Caco-2 (cell line): Measurements from ENCODE around the gene ARIH1. TPM values are rescaled to one million over a fixed set of nuclear protein-coding genes. Genes with fewer than 3 reads are reported as not detected.
"Not testable (repeated sequence)": the region's sequence is repeated elsewhere in the genome, so short reads cannot be mapped to it uniquely, and the experiment has no call there.

Source experiments
- BruUV-seq: library from RNA; stranded (reverse); fragments of 400-500 nt; replicated peaks from 2 replicates; lab custom pipeline; 2021; lab: Mats Ljungman, UMichigan
- CTCF ChIA-PET: fragments of 300-600 bp; sonication (Branson Sonifier 250); formaldehyde crosslinking; loops from one replicate; lab custom pipeline; 2022; ENCODE audit warnings: antibody characterized with exemption; lab: Charles Lee
- POLR2A ChIA-PET: fragments of 300-600 bp; sonication (Branson Sonifier 250); formaldehyde crosslinking; loops from one replicate; lab custom pipeline; 2022; ENCODE audit warnings: antibody characterized with exemption; lab: Charles Lee
- DNase-seq, 2 experiments: peaks; one replicate each; pipeline versions ENCODE4 v3.0.0 to v3.0.0-alpha.2; 2020 to 2022
- H3K27me3 ChIP-seq: replicated peaks from 2 replicates; pipeline ENCODE4 v1.6.0; 2011; ENCODE audit warnings: low read length; ENCODE audit not compliant: control insufficient read depth, insufficient read depth
- H3K36me3 ChIP-seq: 2 replicates; pipeline ENCODE4 v1.5.1; 2011; ENCODE audit warnings: low read length; ENCODE audit not compliant: control insufficient read depth, insufficient read depth
- H3K4me1 ChIP-seq: fragments of 250-450 bp; sonication (Bioruptor Pico); 2 replicates; pipeline ENCODE4 v1.5.1; 2020; ENCODE audit warnings: mild to moderate bottlenecking
- H3K4me3 ChIP-seq: 2 replicates; pipeline ENCODE4 v1.5.1; 2011; ENCODE audit warnings: low read depth, mild to moderate bottlenecking, control low read depth, low read length
- H3K9me3 ChIP-seq: fragments of 250-450 bp; sonication (Bioruptor Pico); 2 replicates; pipeline ENCODE4 v1.5.1; 2020; ENCODE audit warnings: mild to moderate bottlenecking, moderate library complexity
- H3K27ac Mint-ChIP-seq: one replicate; pipeline ENCODE4 v1.8.0; 2022; ENCODE audit warnings: mixed read lengths; ENCODE audit not compliant: unreplicated experiment
- H3K27me3 Mint-ChIP-seq: one replicate; pipeline ENCODE4 v1.8.0; 2022; ENCODE audit warnings: mixed read lengths; ENCODE audit not compliant: insufficient read depth, unreplicated experiment
- H3K36me3 Mint-ChIP-seq: one replicate; pipeline ENCODE4 v1.8.0; 2022; ENCODE audit warnings: mild to moderate bottlenecking, mixed read lengths; ENCODE audit not compliant: insufficient read depth, unreplicated experiment
- H3K4me1 Mint-ChIP-seq: one replicate; pipeline ENCODE4 v1.8.0; 2022; ENCODE audit warnings: low read depth, mixed read lengths; ENCODE audit not compliant: unreplicated experiment
- H3K4me3 Mint-ChIP-seq: one replicate; pipeline ENCODE4 v1.8.0; 2022; ENCODE audit warnings: mild to moderate bottlenecking, moderate library complexity, mixed read lengths; ENCODE audit not compliant: unreplicated experiment
- H3K9me3 Mint-ChIP-seq: one replicate; pipeline ENCODE4 v1.8.0; 2022; ENCODE audit warnings: mixed read lengths; ENCODE audit not compliant: unreplicated experiment
- intact Hi-C: fragments of 100-400 bp; cut with micrococcal nuclease; formaldehyde crosslinking; loops from one replicate; pipeline ENCODE4 v1.10.0; 2022; ENCODE audit not compliant: unreplicated experiment
- total RNA-seq: library from RNA; stranded (reverse); gene quantifications from 2 replicates; pipeline ENCODE4 v1.2.3, GENCODE V29; 2022

The ARIH1 gene
- total RNA-seq, 1 experiment from 2014 or later: 126 TPM

DNA sequence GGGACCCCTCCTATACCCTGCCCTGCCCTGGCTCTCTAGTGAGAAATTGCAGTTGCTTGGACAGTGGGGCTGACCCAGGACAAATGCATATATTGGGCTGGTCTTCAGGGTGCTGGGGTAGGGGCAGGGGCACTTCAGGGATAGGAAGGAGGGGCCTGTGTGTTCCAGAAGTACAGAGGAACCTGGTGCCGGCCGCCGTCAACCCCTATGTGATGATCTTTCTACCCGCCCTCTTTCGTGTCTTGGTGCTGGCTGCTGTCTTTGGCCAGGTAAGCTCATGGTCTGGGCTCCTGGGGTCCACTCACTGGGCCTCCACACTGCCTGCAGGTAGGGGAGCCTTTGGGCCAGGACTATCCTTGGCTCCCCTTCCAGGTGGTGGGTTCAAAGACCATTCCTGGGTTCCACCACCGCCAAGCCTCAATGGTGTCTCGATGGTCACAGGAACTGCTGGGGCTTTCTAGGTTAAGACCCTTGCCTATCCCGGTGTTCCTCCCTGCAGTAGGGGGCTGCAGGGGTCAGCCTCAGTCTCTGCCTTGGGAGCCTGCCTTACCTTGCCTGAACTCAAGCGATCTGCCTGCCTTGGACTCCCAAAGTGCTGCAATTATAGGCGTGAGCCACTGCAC, 174.6 kb downstream of the ARIH1 start:
- H3K9me3 ChIP-seq, intact Hi-C loops, H3K27me3 Mint-ChIP-seq, H3K27ac Mint-ChIP-seq, BruUV-seq, POLR2A ChIA-PET, H3K36me3 ChIP-seq, H3K4me1 ChIP-seq, H3K27me3 ChIP-seq, DNase-seq, CTCF ChIA-PET, H3K4me1 Mint-ChIP-seq, H3K36me3 Mint-ChIP-seq, H3K9me3 Mint-ChIP-seq, H3K4me3 ChIP-seq, H3K4me3 Mint-ChIP-seq: not testable (repeated sequence)

Other genes starting within 250 kb of the ARIH1 start
- 733 and 791 TPM in 2 replicates for gene PKM, start 243.1 kb upstream of the ARIH1 start, total RNA-seq
- 62.2 and 64.6 TPM in 2 replicates for gene PARP6, start 201.8 kb upstream of the ARIH1 start, total RNA-seq
- not detected in 2 replicates for gene CELF6, start 154.2 kb upstream of the ARIH1 start, total RNA-seq
- gene HEXA, start 98.3 kb upstream of the ARIH1 start, total RNA-seq: 151 and 153 TPM in 2 replicates
- not detected in 2 replicates for gene TMEM202, start 76.0 kb upstream of the ARIH1 start, total RNA-seq
- not detected in 2 replicates for gene GOLGA6B, start 180.4 kb downstream of the ARIH1 start, total RNA-seq
- gene HIGD2B, start 211.9 kb downstream of the ARIH1 start, total RNA-seq: not detected in 2 replicates
- gene BBS4, start 211.9 kb downstream of the ARIH1 start, total RNA-seq: 19.8 and 22.4 TPM in 2 replicates